Stimulated activated CD4-positive, alpha-beta T cell treated with anti-CD3 and anti-CD28 coated beads, Interleukin-2, amount 100 ng/mL, for 24 hours (primary cell): ENCODE results near the gene KRT14.
"Not testable (repeated sequence)": the region's sequence is repeated elsewhere in the genome, so short reads cannot be mapped to it uniquely, and the experiment has no call there.

Source experiments
- DNase-seq, 2 donors: peaks; one replicate each; pipeline ENCODE4 v3.0.0-alpha.2; 2020

The KRT14 gene

DNA sequence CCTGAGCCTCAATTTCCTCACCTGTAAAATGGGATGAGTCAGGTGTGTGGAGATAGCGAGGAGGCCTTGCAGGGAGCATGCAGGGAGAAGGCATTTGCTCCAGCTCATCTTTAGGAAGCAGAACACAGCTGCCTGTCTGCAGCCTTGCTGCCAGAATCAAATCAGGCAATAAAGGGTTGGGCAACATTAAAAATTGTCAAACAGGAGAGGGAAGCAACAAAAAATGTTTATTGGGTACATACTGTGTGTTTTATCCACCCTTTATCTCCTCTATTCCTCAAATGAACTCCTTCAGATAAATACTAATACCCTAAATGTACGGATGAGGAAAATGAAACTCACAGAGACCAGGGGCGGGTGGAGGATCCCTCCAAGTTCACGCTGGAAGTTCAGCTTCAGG is 13.6 kb upstream of the KRT14 start:
- DNase-seq = no peak

DNA sequence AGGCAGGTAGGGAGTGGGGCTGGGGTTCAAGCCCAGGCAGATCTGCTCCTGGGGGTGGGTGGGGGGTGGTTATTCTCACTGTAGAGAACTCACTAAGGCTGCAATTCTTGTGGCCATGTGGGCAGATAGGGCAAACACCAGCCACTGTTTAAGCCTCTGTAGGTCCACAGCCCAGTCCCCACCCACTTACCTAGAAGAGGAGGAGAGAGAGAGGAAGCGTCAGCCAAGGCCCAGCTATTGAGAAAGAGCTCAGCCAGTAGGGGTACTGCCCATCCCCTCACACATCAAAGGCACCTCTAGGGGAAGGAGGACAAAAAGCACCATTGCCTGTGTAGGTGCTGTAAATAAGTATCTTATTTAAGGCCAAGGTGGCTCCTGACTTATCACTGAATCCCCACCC is 13.0 kb upstream of the KRT14 start:
- no peak for DNase-seq

DNA sequence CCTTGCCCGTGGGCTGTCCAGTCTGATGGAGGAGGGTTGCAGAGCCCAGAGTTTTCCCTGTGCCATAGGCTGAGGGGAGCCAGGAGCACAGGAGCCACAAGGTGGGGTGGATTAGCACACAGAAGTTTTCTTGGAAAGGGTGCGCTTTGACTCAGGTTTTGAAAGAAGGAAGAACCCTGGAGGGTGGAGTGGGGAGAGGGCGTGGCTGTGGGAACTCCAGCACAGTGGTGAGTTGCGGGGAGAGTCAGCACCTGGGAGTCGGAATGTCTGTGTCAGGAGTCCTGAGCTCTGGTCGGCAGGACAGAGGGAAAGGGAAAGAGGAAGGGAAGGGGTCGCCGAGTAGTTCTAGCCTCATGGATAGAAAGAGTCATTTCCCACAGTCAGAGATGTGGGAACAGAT is 8.9 kb upstream of the KRT14 start:
- DNase-seq = no peak

DNA sequence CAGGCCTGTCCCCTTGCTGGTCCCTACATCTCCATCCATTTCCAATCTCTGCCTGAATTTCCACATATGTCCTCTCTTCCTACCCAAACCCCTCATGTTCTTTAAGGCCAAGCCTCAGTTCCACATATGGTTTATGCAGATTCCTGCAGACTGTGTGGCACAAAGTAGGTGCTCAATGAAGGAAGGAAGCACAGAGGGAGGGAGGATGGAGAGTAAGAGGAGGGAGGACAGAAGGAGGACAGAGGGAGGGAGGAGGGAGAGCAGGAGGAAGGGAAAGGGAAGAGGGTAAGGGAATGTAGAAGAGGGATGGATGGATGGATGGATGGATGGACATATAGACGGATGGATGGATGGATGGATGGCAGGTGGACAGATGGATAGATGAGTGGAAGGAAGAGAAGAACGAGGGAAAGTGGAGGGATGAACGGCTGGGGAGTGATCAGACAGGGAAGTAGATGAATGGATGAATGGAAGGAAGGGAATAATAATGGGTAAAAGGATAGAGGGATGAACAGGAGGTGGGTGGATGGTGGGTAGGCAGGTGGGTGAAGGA is 7.7 kb upstream of the KRT14 start:
- no peak for DNase-seq

DNA sequence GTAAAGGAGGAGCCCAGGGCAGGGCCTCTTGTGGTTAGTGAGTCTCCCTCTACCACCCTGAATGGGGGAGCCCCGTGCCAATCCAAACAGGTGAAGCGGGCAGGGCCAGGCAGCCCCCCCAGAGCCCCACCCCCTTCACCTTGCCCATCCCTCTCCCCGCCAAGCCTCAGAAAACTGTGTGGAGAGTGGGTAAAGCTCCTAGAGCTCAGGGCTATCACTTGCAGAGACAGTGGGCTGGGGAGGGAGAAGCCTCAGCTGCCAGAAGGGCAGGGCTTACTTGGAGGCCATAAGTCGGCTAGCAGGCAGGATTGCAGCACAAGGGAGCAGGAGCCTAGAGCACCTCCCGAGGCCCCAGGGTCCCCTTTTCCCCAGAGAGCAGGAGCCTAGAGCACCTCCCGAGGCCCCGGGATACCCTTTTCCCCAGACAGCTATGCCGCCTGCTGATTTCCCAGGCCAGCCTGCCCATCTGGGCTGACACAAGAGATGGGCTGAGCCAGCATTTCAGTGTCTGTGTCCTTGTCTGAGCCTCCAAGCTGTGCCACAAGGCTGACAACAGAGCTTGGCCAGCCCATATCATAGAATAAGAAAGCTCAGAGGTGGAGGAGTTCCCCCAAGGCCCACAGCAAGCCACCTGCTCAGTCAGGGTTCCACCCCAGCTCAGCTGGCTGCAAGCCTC is 6.7 kb upstream of the KRT14 start:
- DNase-seq = no peak

DNA sequence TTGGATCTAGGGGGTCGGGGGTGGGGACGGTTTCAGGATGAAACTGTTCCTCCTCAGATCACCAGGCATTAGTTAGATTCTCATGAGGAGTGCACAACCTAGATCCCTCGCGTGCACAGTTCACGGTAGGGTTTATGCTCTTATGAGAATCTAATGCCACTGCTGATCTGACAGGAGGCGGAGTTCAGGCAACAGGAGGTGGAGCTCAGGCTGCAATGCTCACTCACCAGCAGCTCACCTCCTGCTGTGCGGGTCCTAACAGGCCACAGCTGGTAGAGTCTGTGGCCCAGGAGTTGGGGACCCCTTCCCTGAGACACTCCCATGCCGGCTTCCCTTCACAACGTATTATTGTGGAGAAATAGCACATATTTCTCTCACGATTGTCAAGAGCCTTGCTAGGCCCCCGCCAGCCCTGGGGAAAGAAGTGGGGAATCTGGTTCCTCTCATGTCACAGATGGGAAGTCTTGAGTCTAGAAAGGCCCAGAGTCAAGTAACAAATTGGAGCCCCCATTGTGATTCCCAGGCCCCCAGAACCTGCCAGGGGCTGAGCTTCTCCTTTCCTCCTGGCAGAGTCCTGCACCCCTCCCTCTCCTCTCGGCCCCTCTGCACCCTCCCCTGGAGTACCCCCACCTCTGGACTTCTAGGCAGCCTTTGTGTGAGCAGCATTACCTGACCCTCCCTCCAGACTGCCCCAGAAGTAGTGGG is 6.1 kb upstream of the KRT14 start:
- DNase-seq = no peak

DNA sequence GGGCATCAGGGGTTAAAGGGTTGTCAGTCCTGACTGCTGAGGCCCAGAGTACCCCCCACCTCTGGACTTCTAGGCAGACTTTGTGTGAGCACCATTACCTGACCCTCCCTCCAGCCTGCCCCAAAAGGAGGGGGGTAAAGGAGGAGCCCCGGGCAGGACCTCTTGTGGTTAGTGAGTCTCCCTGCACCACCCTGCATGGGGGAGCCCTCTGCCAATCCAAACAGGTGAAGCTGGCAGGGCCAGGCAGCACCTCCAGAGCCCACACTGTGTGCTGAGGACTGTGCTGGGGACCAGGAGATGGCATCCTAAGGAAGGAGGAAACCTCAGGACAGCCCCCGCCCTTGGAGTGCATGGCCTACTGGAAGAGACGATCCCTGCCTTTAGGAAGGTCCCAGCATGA is 2.6 kb upstream of the KRT14 start:
- no peak for DNase-seq

DNA sequence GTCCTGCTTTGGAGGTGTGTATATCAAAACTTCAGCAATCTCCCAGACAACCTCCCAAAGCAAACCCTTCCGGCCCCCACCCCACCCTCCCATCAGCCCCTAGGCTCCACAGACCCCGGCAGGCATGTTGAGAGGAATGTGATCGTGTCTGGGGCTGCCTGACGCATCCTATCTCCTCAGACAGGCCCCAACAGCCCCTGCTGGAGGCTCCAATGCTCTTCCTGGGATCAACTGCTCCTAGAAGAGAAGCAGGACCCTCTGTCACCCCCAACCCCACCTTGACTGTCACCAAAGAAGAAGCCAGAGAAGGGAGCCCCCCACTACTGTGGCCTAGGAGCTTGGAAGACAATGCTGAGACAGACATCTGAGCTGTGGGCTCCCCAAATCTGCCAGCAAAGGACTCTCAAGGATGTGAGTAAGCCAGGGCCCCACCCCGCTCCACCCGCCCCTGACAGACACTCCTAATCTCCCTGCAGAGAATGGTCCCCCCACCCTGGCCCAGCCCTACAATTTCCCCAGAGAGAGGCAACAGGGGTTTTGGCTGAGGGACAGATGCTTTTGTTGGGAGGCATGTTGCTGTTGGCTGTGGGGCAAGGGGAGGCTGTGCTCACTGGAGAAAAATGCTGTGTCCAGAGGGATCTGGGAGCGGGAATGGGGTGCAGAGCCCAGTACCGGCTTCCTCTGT is 1.6 kb upstream of the KRT14 start:
- no peak for DNase-seq

DNA sequence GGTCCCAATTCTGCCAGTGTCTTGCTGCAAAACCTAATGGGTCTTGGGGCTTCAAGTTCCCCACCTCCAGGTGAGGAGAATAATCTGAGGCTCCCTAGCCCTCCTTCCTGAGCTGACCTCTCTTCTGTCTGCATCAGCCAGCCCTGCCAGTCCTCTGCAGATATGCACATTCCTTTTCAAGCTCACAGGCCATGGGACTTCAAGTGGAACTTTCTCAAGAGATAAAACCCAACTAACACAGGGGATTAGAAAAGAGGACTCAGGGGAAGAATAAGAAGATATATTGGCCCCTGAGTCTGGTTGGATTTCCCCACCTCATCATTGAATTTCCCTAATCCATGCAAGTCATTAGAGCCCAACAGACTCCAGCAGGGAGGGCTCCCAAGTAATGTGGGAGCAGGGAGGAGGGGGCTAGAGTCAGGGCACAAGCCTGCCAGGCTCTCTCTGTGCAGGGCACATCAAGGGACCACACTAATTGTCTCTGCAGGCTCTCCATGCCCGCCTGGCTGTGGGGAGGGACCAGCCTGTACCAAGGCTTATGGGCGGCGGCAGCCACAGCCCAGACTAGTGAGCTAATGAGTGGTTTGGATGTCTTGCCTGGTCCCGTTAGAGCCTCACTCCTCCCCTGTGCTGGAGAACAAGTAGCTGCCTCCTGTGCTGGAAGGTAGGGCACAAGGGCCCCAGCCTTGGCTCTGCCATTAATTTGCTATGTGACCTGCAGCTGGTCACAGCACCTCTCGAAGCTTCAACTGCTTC is 1.2 kb downstream of the KRT14 start:
- DNase-seq = no peak

DNA sequence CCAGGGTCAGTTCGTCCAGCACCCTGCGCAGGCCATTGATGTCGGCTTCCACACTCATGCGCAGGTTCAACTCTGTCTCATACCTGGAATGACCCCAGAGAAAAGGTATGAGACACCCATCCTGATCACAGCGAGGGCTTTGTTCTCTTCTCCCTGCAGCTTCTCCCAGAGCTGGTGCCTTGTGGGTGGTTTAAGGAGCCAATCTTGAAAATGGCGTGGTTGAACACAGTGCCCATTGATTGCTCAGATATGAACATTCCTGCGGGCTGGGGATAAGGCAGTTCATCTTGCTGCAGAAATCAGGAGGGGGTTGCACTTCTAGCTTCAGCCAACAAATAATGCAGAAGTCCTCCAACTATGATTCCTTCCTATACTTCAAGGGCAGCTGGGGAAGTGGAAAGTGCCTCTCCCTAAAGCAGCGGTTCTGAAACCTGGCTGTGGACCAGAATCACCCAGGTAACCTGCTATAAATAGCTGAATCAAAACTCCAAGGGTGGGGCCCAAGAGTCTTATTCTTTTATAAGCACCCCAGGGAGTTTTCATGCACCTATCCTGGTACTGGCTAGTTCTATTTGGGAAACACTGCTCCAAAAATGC is 2.3 kb downstream of the KRT14 start:
- DNase-seq = not testable (repeated sequence)

DNA sequence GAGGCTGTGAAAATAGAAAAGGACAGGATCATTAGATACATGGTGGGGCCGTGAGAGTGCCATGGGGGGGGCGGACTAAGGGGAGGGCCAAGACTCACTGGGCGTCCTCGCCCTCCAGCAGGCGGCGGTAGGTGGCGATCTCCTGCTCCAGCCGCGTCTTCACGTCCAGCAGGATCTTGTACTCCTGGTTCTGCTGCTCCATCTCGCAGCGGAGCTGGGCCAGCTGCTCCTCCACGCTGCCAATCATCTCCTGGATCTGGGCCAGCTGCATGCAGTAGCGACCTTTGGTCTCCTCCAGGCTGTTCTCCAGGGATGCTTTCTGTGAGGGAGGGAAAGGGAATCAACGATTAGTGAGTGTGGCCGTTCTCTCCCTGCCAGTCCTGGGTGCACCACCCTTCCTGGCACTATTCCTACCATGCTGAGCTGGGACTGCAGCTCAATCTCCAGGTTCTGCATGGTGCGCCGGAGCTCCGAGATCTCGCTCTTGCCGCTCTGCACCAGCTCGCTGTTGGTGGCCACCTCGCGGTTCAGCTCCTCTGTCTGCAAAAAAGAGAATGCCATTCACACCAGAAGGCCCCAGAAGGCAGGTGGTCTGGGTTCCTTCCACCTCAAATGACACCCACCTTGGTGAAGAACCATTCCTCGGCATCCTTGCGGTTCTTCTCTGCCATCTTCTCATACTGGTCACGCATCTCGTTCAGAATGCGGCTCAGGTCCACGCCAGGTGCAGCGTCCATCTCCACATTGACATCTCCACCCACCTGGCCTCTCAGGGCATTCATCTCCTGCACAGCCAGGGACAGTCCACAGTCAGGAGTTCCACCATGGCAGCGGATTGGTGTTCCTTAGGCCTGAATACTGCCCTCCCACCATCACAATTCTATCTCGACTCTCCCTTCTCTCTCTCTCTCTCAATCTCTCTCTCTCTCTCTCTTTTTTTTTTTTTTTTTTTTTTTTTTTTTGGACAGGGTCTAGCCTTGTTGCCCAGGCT is 3.3 kb downstream of the KRT14 start:
- DNase-seq = no peak

DNA sequence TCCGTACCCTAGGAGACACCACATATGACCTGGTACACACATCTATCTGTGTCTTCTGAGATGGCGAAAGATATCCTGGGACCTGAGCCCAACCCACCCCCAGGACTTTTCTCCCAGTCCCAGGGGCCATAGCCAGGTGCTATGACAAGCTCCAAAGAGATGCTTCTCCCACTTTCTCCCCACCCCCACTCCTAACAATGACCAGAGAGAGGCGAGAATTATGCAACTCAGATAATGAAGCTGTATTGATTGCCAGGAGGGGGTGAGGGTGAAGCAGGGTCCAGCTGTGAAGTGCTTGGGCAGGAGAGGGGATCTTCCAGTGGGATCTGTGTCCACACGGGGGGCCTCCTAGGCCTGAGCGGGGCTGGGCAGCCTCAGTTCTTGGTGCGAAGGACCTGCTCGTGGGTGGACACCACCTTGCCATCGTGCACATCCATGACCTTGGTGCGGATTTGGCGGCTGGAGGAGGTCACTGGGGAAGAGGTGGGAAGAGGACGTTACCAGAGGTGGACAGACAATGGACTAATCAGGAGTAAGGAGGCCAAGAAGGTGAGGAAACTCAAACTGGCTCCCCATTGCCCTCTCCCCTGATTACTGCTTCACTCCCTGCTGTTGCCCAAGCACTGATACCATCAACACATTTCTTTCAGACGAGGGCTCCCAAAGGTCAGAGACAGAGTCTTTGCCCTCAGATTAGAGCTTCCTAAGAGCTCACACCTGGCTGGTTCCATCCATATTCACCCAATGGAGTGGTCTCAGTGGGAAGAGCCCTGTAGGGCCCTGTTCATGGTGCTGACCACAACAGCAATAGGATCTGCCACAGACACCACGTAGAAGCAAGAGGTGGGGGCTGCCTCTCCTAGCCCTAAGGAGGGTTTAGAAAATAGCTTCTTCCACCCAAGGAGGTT is 4.4 kb downstream of the KRT14 start:
- not testable (repeated sequence) for DNase-seq

DNA sequence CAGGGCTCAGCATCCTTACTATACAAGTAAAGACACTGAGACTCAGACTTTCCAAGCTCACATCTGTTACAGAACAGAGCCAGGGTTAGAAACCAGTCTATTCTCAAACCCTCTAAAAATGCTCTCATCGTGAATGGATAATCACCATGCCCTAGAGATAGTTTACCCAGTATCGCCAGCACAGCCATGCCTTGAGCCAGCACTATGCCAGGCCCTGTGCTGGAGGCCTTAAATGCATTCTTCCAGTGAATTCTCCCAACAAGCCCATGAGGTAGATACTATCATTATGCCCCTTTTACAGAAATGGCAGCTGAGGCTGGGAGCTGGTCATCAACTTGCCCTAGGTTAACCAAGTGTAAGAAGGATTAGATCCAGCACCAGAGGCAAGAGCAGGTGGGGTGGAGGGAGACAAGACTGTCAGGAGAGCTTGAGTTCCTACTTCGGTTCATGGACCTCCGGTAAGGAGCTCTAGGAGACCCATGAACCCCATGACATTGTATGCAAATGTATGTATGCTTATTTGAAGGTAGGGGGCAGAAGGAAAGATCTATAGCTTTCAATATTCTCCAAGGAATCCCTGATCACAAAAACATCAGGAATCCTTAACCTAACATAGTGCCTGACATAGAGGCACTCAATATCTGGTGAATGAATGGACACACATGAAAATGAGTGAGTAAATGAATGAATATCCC is 5.2 kb downstream of the KRT14 start:
- no peak for DNase-seq

DNA sequence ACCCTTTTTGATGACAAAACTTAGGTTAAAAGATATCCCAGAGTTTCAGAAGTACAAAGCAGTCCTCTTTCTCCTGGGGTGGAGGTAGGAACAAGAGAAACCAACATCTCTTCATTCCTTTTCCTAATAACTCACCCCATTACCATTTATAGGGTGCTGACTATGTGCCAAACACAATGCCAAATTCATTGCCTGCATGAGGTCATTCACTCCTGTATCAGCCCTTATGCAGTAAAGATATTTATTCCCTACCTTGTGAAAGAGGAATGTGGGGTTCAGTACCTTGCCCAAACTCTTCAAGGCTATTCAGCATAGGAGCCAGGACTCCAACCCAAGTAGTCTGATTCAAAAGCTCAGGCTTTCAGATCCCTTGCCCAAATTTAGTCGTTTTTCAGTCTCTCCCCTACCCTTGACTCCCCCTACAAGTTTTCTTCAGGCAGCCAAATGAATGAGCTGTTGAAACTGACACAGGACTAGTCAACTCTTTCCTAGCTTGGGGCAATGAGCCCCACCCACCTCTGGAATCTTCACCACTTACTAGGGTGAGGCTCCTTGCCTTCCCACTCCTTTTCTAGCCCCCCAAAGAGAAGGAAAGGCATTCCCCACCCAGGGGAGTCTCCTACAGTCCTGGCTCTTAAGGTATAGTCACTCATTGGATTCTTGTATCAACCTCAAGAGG is 5.9 kb downstream of the KRT14 start:
- DNase-seq = no peak

DNA sequence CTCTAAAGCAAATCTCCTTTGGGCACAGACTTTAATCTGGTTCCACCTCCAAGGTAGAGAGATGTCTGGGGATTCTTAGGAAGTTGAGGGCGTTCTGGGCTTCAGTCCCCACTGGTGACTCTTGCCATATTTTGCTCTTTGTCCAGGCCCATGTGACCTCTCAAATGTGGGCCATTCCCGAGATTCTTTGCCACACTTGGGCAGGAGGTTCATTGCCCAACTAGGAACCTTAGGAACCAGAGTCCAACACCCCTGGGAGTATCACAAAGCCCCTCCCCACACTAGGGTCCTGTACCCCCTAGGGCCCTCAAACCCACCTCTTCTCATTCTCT is 6.5 kb downstream of the KRT14 start:
- DNase-seq = no peak

DNA sequence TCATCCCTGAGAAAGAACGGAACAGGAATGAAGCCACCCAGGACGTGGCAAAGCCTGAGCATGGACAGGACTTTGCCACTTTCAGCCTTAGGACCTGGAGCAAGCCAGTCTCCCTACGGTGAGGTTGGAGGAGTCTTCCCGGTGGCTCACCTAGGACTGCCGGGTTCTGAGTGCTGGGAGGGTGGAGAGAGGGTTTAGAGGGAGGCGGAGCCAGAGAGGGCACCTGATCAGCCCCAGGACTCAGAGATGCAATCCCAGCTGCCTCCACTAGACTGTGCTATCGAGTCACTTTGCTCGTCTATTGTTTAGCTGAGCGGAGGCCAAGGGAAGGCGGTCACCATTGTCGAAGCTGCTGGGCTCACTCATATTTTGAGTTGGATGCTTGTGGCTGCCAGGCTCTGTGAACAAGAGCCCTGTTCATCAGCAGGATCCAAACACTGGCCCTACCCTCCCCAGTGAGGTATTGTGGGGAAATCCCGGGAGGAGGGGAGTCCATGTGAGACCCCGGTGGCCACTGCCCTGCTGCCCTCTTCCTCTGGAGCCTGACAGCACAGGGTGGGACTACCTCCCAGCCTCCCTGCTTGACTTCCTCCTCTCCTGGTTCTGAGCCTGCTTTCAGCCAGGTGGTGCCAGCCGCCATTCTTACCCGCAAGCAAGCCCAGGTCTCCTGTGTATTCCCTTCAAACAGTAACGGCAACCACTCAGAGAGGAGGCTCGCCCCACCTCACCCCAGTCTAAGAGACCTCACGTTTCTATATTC is 7.0 kb downstream of the KRT14 start:
- DNase-seq = peak; percentile 70 to 85

DNA sequence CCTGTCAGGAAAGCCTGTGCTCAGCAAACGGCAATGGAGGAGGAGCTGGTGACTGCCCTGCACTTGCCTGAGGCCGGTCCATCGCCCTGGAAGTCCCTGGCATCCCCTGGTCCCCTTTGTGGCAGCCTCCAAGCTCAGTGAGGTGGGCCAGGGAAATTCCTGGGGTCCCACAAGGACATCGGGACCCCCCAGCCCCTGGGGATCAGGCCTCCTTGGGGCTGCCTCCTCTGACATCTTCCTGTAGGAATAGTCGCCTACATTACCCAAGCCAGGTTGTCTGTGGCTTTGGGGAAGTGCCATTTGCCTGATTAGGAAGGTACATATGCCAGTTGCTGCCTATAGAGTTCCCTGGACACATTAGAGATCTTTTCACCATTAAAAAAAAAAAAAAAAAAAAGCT is 7.7 kb downstream of the KRT14 start:
- DNase-seq = no peak

DNA sequence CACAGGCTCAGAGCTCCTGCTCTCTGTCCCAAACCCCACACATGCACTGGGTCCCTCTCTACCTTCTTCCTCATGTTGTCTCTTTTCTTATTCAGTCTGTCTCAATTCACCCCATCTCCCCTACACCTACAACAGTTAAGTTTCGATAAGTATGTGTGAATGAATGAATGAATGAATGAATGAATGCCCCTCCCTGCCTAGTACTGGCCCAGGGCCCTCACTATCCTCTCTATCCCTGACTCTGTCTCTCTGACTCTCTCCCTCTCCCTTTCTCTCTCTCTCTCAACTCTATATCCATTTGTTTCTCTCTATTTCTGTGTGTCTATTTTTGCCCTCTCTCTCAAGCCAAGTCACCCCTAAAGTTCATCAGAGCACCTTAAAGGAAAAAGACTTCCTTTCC is 8.2 kb downstream of the KRT14 start:
- no peak for DNase-seq

DNA sequence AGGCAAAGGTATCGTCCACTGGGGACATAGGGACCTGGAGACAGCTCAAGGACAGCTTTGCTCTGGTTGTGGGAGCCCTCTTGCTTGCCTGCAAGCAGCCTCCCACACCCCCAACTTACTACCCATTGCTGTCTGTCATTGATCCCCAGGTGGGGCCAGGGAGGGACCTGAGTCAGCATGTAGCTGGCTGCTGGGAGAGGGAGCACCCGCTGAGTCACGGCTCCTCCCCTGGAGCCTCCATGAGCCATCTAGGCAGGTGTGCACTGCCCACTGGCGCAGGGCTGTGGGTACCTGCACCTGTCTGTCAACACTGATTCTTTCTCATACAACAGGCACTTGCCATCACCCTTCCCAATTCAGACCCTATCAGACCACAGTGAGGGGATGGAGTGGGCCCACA is 10.0 kb downstream of the KRT14 start:
- not testable (repeated sequence) for DNase-seq
